ENCODE data around the gene CTNNA1. TPM values are rescaled to one million over a fixed set of nuclear protein-coding genes. Genes with fewer than 3 reads are reported as not detected.
A peak's percentile ranks its signal among the peaks of the same experiment; 100 is the strongest.

The CTNNA1 gene
- total RNA-seq, 2 experiments from 2014 or later = 78.8 to 86.7 TPM

DNA sequence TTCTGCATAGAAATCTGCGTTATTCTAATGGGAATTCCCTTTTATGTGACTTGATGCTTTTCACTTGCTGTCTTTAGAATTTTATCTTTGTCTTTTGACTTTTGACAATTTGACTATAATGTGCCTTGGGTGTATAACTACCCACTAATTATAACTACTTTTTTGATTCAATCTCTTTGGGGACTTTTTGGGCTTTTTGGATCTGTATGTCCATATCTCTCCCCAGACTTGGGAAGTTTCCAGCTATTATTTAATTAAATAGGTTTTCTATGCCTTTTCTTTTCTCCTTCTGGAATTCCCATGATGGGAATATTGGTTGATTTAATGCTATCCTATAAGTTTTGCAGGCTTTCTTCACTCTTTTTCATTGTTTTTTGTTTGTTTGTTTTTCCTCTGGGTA, 64.0 kb downstream of the CTNNA1 start:
- no peak for ATAC-seq
- Mint-ChIP-seq H3K4me1 (no peaks in the 10 kb centered on the region), H3K9me3 (ENCODE audit: low read depth) (no peaks in the 10 kb centered on the region), H3K27ac (no peak overlapping the region), H3K36me3 (ENCODE audit: low read depth) (no peaks in the 10 kb centered on the region), H3K27me3 (peaks cover 9% of the 10 kb centered on the region), H3K4me3 (no peak overlapping the region)
- ChIA-PET POLR2A (no interaction called here), CTCF (no interaction called here)
- no peak for DNase-seq
- intact Hi-C loops (cut with DNase I, micrococcal nuclease) = loop anchor here in 1 of 2 experiments (10.0 kb wide), 1 partner anchor 428 kb away; no protein-coding TSS in a partner anchor

DNA sequence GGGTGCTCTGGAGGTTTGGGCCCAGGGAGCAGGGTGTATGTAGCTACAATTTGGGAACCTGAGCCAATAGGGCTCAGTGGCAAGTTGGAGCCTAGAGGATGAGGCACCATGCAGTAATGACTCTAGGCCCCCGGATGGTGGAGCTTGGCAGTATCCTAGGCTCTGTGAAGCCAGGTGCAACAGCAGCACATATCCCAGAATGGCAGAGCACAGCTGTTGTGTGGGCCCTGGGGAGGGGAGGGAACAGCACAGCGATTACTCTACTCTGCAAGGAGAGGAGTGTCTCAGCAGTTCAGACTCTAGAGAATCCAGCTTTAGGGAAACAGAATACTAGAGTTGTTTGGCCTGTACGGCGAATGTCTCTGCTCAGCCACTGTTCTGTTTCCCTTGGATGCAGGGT, 65.9 kb downstream of the CTNNA1 start:
- no peaks in the 10 kb centered on the region for H3K4me1 Mint-ChIP-seq
- intact Hi-C loops (cut with DNase I, micrococcal nuclease) = loop anchor here in 1 of 2 experiments (10.0 kb wide), 1 partner anchor 426 kb away; no protein-coding TSS in a partner anchor
- DNase-seq (no peak), ATAC-seq (no peak)
- POLR2A ChIA-PET = no interaction called here
- peaks cover 9% of the 10 kb centered on the region for H3K27me3 Mint-ChIP-seq
- H3K4me3 Mint-ChIP-seq = no peak overlapping the region
- no peak overlapping the region for H3K27ac Mint-ChIP-seq
- H3K36me3 Mint-ChIP-seq (ENCODE audit: low read depth) = no peaks in the 10 kb centered on the region
- no peaks in the 10 kb centered on the region for H3K9me3 Mint-ChIP-seq (ENCODE audit: low read depth)
- CTCF ChIA-PET = interaction anchor here (0.9 kb wide), 1 partner anchor 27 kb away, joined by 4 read pairs; no protein-coding TSS in a partner anchor

DNA sequence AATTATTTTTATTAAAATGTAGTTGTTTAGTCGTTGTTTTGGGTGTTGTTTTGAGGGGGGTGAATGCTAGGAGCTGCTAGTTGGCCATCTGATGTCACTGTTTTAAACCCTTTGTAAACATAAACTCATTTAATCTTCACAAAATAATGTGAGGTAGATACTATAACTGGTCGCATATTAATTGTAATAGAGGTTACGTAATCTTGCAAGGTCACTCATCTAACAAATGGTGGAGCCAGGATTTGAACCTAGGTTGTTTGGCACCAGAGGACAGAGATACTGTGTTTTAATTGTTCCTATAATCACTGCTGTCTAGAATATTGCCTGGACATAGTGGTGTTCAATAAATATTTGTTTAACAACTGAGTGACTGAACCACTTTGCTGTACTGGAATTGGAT, 67.5 kb downstream of the CTNNA1 start:
- Mint-ChIP-seq H3K27me3 (peaks cover 9% of the 10 kb centered on the region), H3K4me1 (peaks cover 4% of the 10 kb centered on the region), H3K27ac (no peak overlapping the region), H3K4me3 (no peak overlapping the region), H3K36me3 (ENCODE audit: low read depth) (no peaks in the 10 kb centered on the region), H3K9me3 (ENCODE audit: low read depth) (no peaks in the 10 kb centered on the region)
- ChIA-PET POLR2A (no interaction called here), CTCF (interaction anchor here (0.6 to 2.5 kb wide), 2 partner anchors 31 to 177 kb away, joined by 3 to 10 read pairs; no protein-coding TSS in a partner anchor)
- intact Hi-C loops (cut with DNase I, micrococcal nuclease) = loop anchor here in 1 of 2 experiments (10.0 kb wide), 1 partner anchor 544 kb away; no protein-coding TSS in a partner anchor
- DNase-seq (no peak), ATAC-seq (no peak)

DNA sequence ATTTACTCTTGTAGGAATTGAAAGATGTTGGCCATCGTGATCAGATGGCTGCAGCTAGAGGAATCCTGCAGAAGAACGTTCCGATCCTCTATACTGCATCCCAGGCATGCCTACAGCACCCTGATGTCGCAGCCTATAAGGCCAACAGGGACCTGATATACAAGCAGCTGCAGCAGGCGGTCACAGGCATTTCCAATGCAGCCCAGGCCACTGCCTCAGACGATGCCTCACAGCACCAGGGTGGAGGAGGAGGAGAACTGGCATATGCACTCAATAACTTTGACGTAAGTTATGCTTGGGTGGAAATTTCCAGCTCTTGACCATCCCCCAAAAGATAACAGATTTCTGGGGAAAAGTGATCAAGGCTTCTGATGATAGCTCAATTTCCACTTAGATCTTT, 71.3 kb downstream of the CTNNA1 start:
- Mint-ChIP-seq H3K4me1 (peaks cover 4% of the 10 kb centered on the region), H3K4me3 (no peak overlapping the region), H3K36me3 (ENCODE audit: low read depth) (no peaks in the 10 kb centered on the region), H3K27me3 (peaks cover 8% of the 10 kb centered on the region), H3K9me3 (ENCODE audit: low read depth) (no peaks in the 10 kb centered on the region), H3K27ac (no peak overlapping the region)
- peak; percentile 12 for ATAC-seq
- ChIA-PET POLR2A (no interaction called here), CTCF (interaction anchor here (0.6 to 3.4 kb wide), 8 partner anchors 10 to 229 kb away, joined by 3 to 17 read pairs (median 4); no protein-coding TSS in a partner anchor)
- peak; percentile 14 for DNase-seq
- intact Hi-C loops (cut with DNase I, micrococcal nuclease) = loop anchor here (2.0 to 10.0 kb wide), 2 partner anchors 438 to 540 kb away; no protein-coding TSS in a partner anchor

DNA sequence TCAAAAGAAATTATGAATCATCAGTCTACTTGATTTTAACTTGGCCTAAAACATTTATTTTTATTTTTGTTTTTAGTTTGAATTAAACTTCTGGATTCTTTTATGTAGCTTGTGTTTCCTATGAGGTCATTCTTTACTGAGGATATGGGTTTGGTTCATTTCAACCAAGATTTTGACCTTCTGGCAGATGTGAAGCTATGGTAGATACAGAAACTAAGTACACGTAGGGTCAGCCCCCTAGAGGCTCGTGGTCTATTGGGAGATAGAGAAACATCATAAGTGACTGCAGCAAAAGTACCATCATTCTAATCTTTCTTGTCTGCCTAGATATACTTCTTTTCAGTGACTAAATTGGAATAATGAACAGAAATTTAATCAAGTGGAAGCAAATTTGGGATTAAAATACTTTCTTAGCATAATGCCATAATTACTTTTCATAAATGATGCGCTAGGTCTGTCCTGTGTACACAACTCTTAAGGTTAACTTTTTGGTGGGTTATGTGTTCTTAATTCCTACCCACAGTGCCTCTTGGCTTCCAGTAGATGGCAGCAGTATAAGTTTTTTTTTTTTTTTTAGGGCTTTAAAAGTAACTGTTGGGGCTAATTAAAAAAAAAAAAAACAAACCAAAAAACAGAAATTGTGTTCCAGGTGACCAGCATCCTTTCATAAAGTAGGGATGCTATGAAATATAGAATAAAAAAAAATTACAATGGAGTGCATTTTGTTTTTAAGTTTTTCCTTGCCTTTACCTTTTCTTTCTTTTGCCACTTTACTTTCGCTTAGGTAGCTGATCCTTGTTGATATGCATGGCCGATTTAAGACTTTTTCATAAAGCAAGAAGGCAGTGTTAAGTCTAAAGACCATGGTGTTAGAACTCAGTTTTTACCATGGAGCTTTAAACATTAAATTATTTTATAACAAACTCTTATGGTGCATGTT, 72.0 kb downstream of the CTNNA1 start:
- H3K27me3 Mint-ChIP-seq = peaks cover 6% of the 10 kb centered on the region
- DNase-seq (peak; percentile 8), ATAC-seq (peak; percentile 74)
- POLR2A ChIA-PET = no interaction called here
- no peaks in the 10 kb centered on the region for H3K36me3 Mint-ChIP-seq (ENCODE audit: low read depth)
- H3K9me3 Mint-ChIP-seq (ENCODE audit: low read depth) = no peaks in the 10 kb centered on the region
- peaks cover 4% of the 10 kb centered on the region for H3K4me1 Mint-ChIP-seq
- intact Hi-C loops (cut with DNase I, micrococcal nuclease) = loop anchor here (1.0 to 10.0 kb wide), 3 partner anchors 437 to 540 kb away; no protein-coding TSS in a partner anchor
- CTCF ChIA-PET = interaction anchor here (0.5 to 3.4 kb wide), 19 partner anchors 9 to 402 kb away, joined by 3 to 17 read pairs (median 3); partner anchors contain the start of genes LRRTM2 and REEP2
- no peak overlapping the region for H3K27ac Mint-ChIP-seq
- H3K4me3 Mint-ChIP-seq = no peak overlapping the region

DNA sequence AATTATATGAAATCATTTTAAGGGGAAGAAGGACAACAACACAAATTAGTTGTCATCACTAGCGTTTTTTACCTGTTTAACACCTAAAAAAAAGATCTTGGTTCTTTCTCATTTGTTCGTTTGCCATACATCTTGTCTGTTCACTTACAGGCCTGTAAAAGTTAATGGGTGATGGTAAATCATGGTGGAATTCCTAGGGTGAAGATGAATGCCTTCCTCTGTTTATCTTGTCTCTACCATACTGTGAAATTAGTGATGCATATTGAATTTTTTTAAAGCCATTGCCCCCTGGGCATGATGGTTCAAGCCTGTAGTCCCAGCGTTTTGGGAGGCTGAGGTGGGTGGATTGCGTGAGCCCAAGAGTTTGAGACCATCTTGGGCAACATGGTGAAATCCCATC, 75.3 kb downstream of the CTNNA1 start:
- ChIA-PET POLR2A (no interaction called here), CTCF (interaction anchor here (1.0 to 1.1 kb wide), 2 partner anchors 15 to 36 kb away, joined by 3 to 4 read pairs; no protein-coding TSS in a partner anchor)
- H3K27me3 Mint-ChIP-seq = no peaks in the 10 kb centered on the region
- intact Hi-C loops (cut with DNase I, micrococcal nuclease) = loop anchor here in 1 of 2 experiments (10.0 kb wide), 1 partner anchor 536 kb away; no protein-coding TSS in a partner anchor
- peaks cover 6% of the 10 kb centered on the region for H3K4me1 Mint-ChIP-seq
- DNase-seq = no peak
- H3K36me3 Mint-ChIP-seq (ENCODE audit: low read depth) = no peaks in the 10 kb centered on the region
- no peak for ATAC-seq
- no peak overlapping the region for H3K4me3 Mint-ChIP-seq
- no peaks in the 10 kb centered on the region for H3K9me3 Mint-ChIP-seq (ENCODE audit: low read depth)
- no peak overlapping the region for H3K27ac Mint-ChIP-seq

DNA sequence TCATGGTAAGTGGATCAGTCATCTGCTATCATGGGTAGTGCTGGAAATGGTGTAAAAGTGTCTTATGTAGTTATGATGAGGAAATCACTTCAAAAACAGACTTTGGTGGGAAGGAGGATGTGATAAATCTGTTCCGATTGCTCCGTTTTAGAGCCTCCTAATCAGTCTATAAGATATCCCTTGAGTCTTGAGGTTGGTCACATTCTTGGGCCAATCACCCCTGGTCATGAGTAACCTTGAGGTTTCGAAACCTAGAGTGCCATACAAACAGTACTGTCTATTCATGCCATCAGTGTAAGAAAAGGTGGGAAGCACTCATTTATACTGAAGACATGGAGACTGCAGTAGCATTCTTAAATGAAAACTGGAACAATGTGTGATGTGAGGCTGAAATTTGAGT, 76.1 kb downstream of the CTNNA1 start:
- no peaks in the 10 kb centered on the region for H3K9me3 Mint-ChIP-seq (ENCODE audit: low read depth)
- intact Hi-C loops (cut with DNase I, micrococcal nuclease) = loop anchor here in 1 of 2 experiments (10.0 kb wide), 1 partner anchor 535 kb away; no protein-coding TSS in a partner anchor

DNA sequence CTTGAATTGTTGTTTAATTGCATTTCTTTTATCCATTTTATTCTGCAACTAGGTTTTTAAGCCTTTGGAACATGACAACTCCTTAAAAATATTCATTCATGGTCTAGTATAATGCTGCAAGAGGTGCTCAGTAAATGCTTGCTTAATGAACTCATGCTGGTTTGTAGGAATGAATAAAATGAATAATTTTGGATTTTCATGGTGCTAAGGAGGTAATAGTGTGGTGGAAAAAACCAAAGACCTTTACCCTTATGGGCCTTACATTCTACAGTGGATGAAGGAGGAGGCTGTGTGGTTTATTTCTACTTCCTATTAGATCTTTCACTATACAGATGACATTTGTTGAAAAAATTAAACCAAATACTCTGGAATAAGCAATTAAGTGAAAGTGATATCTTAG, 78.5 kb downstream of the CTNNA1 start:
- Mint-ChIP-seq H3K4me1 (peaks cover 2% of the 10 kb centered on the region), H3K9me3 (ENCODE audit: low read depth) (no peaks in the 10 kb centered on the region), H3K27me3 (no peaks in the 10 kb centered on the region), H3K27ac (no peak overlapping the region), H3K36me3 (ENCODE audit: low read depth) (no peaks in the 10 kb centered on the region), H3K4me3 (no peak overlapping the region)
- CTCF ChIA-PET = no interaction called here
- DNase-seq = no peak
- POLR2A ChIA-PET = no interaction called here
- ATAC-seq = no peak
- intact Hi-C loops (cut with DNase I, micrococcal nuclease) = no loop called here

More for the DNA sequence above, 76.1 kb downstream of the CTNNA1 start:
- CTCF ChIA-PET = interaction anchor here (1.1 kb wide), 1 partner anchor 16 kb away, joined by 4 read pairs; no protein-coding TSS in a partner anchor
- Mint-ChIP-seq H3K27ac (no peak overlapping the region), H3K4me3 (no peak overlapping the region), H3K36me3 (ENCODE audit: low read depth) (no peaks in the 10 kb centered on the region), H3K27me3 (no peaks in the 10 kb centered on the region), H3K4me1 (peaks cover 6% of the 10 kb centered on the region)
- DNase-seq (no peak), ATAC-seq (no peak)
- POLR2A ChIA-PET = no interaction called here

DNA sequence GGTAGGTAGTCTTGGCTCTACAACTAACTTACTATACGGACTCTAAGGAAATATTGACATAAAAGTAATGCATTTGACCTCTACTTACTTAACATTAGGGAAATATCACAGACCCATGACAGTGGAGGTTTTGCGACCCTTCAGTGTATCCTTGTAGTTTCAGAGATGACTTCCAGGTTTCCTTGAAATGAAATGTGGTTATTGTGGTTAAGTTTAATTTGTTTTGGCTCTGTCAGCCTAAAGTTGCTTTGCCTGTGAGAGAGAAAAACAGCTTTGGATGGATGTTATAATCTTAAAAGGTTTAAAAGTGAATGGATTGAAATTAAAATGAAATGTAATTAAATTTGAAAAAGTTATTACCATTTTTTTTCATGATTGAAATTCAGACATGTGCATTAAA, 79.0 kb downstream of the CTNNA1 start:
- H3K27ac Mint-ChIP-seq = no peak overlapping the region
- no peak overlapping the region for H3K4me3 Mint-ChIP-seq
- peaks cover 2% of the 10 kb centered on the region for H3K4me1 Mint-ChIP-seq
- H3K36me3 Mint-ChIP-seq (ENCODE audit: low read depth) = no peaks in the 10 kb centered on the region
- no peak for ATAC-seq
- intact Hi-C loops (cut with DNase I, micrococcal nuclease) = no loop called here
- no peaks in the 10 kb centered on the region for H3K9me3 Mint-ChIP-seq (ENCODE audit: low read depth)
- no peaks in the 10 kb centered on the region for H3K27me3 Mint-ChIP-seq
- DNase-seq = no peak
- ChIA-PET POLR2A (no interaction called here), CTCF (no interaction called here)

DNA sequence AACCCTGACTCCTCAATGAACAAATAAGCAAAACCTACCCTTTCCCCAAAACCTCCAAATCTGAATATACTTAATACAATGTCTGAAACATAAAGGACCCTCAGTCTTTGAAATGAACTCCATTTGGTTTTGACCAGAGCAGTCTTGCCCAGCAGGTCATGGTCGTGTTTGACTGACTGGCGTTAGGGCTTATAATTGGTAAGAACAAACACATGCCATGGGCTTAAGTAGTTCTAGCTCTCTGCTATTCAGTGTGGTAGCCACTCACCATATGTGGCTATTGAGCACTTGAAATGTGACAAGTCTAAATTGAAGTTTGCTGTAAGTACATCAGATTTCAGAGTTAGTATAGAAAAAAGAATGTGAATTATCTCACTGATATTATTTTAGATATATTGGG, 79.9 kb downstream of the CTNNA1 start:
- intact Hi-C loops (cut with DNase I, micrococcal nuclease) = no loop called here
- H3K9me3 Mint-ChIP-seq (ENCODE audit: low read depth) = no peaks in the 10 kb centered on the region
- POLR2A ChIA-PET = no interaction called here
- no peaks in the 10 kb centered on the region for H3K36me3 Mint-ChIP-seq (ENCODE audit: low read depth)
- CTCF ChIA-PET = interaction anchor here (1.3 to 3.2 kb wide), 2 partner anchors 8 to 41 kb away, joined by 3 to 17 read pairs; no protein-coding TSS in a partner anchor
- peaks cover 2% of the 10 kb centered on the region for H3K4me1 Mint-ChIP-seq
- DNase-seq (no peak), ATAC-seq (no peak)
- H3K27me3 Mint-ChIP-seq = no peaks in the 10 kb centered on the region
- H3K27ac Mint-ChIP-seq = no peak overlapping the region
- no peak overlapping the region for H3K4me3 Mint-ChIP-seq

DNA sequence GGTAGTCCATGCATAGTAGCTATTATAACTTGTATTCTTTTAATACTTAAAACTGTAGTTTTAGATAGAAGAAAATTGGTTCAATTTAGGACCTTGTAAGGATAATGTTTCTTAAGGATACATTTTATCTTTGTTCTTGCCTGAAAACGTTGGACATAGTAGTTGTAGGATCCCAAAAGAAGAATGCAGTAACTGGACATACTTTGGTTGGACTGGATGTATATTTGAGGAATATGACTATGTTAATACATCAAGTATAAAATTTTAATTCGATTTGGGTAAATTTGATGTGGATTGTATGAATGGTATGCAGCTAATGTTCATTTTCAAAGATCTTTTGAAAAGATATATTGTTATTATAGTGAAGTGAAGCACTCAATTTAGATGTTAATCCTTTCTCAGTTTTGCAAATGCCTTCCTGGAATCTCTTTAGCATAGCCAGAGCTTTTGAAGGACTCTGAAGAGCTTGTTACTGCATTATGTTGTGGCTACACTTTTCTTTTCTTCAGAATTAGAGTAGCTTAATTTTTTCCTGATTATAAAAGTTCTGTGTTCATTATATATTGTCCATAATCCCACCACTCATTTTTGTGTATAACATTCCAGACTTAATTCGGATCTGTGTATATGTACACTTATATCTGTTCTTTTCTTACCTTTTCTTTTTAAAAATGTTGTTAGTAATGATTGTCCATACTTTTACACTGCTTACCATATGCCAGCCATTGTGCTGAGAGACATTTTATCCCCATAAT, 80.7 kb downstream of the CTNNA1 start:
- POLR2A ChIA-PET = no interaction called here
- no peak for DNase-seq
- no peaks in the 10 kb centered on the region for H3K9me3 Mint-ChIP-seq (ENCODE audit: low read depth)
- no peaks in the 10 kb centered on the region for H3K36me3 Mint-ChIP-seq (ENCODE audit: low read depth)
- H3K4me3 Mint-ChIP-seq = no peak overlapping the region
- intact Hi-C loops (cut with DNase I, micrococcal nuclease) = no loop called here
- CTCF ChIA-PET = interaction anchor here (1.0 to 3.2 kb wide), 4 partner anchors 9 to 401 kb away, joined by 3 to 17 read pairs (median 4); no protein-coding TSS in a partner anchor
- peaks cover 2% of the 10 kb centered on the region for H3K4me1 Mint-ChIP-seq
- ATAC-seq = no peak
- no peak overlapping the region for H3K27ac Mint-ChIP-seq
- no peaks in the 10 kb centered on the region for H3K27me3 Mint-ChIP-seq

Measured in activated CD4-positive, alpha-beta T cell treated with anti-CD3 and anti-CD28 coated beads for 36 hours (primary cell).